22Rv1 (cell line): Measurements from ENCODE around the gene ALG5.

Source experiments
- ZFX ChIP-seq: fragments of 450-650 bp; IDR thresholded peaks from 2 replicates; pipeline ENCODE4 v1.6.1; 2017; ENCODE audit warnings: antibody characterized with exemption, borderline replicate concordance
- TF ChIP-seq, protein P1 (sequence below): fragments of 450-650 bp; IDR thresholded peaks from 2 replicates; pipeline ENCODE4 v1.5.1; 2017; ENCODE audit warnings: mild to moderate bottlenecking

DNA sequence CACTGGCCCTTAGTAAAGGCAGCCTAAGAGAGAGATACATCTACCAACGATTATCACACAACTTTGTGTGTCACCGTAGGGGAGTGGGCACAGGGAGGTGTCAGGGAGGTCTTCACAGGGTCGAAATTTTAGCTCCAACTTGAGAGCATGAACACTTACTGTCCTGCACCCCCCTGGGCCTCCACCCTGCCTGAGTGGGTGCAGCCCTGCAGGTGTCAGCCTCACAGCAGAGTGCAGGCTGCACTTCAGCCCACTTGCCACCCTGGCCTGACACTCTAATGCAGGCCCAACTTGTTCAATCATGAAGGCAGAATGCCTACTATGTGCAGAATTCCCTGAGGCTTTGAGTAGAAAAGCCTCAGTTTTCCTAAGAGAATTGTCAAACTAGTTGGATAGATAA lies 75.1 kb downstream of the ALG5 start:
- TF ChIP-seq, protein P1, sequence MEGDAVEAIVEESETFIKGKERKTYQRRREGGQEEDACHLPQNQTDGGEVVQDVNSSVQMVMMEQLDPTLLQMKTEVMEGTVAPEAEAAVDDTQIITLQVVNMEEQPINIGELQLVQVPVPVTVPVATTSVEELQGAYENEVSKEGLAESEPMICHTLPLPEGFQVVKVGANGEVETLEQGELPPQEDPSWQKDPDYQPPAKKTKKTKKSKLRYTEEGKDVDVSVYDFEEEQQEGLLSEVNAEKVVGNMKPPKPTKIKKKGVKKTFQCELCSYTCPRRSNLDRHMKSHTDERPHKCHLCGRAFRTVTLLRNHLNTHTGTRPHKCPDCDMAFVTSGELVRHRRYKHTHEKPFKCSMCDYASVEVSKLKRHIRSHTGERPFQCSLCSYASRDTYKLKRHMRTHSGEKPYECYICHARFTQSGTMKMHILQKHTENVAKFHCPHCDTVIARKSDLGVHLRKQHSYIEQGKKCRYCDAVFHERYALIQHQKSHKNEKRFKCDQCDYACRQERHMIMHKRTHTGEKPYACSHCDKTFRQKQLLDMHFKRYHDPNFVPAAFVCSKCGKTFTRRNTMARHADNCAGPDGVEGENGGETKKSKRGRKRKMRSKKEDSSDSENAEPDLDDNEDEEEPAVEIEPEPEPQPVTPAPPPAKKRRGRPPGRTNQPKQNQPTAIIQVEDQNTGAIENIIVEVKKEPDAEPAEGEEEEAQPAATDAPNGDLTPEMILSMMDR: no peak
- no peak for TF ChIP-seq ZFX
